Measurements from ENCODE around the gene KANK4.

KANK4 gene

GRCh38 chr1:62276791-62277190, 42.4 kb downstream of the KANK4 start:
- Histone ChIP-seq H4K20me1 (ENCODE audit: low read depth, low read length) (no peaks in the 10 kb centered on the region), H3K27me3 (ENCODE audit: low read length) (no peaks in the 10 kb centered on the region), H3F3A (ENCODE audit: insufficient read depth) (no peaks in the 10 kb centered on the region), H3K4me2 (ENCODE audit: low read depth, low read length, poor library complexity, severe bottlenecking) (no peak overlapping the region), H3K79me2 (ENCODE audit: insufficient read depth, low read length) (no peaks in the 10 kb centered on the region), H3K9me3 (ENCODE audit: insufficient read depth, low read length) (no peaks in the 10 kb centered on the region), H3K4me3 (ENCODE audit: insufficient read depth, low read length, poor library complexity, severe bottlenecking) (no peak overlapping the region), H3K9ac (ENCODE audit: low read length) (no peak overlapping the region), H3K27ac (ENCODE audit: low read depth, low read length) (no peak overlapping the region), H2AFZ (ENCODE audit: low read depth, low read length, severe bottlenecking) (no peak overlapping the region), H3K36me3 (ENCODE audit: low read length) (no peaks in the 10 kb centered on the region), H3K9me2 (replicated peaks; ENCODE audit: insufficient read depth, low read length) (no peaks in the 10 kb centered on the region)
- TF ChIP-seq EZH2phosphoT487 (conservative IDR thresholded peaks at IDR 0.05; ENCODE audit: low read length): no peak
- TF ChIP-seq, protein P1, sequence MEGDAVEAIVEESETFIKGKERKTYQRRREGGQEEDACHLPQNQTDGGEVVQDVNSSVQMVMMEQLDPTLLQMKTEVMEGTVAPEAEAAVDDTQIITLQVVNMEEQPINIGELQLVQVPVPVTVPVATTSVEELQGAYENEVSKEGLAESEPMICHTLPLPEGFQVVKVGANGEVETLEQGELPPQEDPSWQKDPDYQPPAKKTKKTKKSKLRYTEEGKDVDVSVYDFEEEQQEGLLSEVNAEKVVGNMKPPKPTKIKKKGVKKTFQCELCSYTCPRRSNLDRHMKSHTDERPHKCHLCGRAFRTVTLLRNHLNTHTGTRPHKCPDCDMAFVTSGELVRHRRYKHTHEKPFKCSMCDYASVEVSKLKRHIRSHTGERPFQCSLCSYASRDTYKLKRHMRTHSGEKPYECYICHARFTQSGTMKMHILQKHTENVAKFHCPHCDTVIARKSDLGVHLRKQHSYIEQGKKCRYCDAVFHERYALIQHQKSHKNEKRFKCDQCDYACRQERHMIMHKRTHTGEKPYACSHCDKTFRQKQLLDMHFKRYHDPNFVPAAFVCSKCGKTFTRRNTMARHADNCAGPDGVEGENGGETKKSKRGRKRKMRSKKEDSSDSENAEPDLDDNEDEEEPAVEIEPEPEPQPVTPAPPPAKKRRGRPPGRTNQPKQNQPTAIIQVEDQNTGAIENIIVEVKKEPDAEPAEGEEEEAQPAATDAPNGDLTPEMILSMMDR (IDR thresholded peaks at IDR 0.05; ENCODE audit: insufficient read depth, low read length, poor library complexity, severe bottlenecking): no peak

GRCh38 chr1:62274496-62275485, 44.4 kb downstream of the KANK4 start:
- Histone ChIP-seq H4K20me1 (ENCODE audit: low read depth, low read length) (no peaks in the 10 kb centered on the region), H3K27me3 (ENCODE audit: low read length) (no peaks in the 10 kb centered on the region), H3K9me3 (ENCODE audit: insufficient read depth, low read length) (no peaks in the 10 kb centered on the region)

DNA sequence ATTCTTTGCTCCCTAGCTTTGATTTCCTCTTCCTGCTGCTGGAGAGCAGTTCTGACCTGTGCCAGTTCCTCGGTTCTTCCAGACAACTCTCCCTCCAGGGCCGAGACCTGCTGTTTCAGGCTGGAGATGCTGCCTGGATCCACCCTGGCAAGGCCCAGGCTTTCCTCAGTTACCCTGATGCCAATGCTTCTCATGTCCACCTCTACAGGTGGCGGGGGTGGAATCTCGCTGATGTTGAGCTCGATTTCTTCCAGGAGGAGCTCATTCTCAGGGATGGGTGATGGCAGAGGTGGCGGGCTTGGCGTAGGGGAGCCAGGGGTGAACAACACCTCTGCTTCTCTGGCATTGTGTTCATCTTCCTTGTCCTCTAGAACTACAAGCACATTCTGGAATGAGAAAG, 45.3 kb downstream of the KANK4 start:
- no peaks in the 10 kb centered on the region for H3K9me2 ChIP-seq (replicated peaks; ENCODE audit: insufficient read depth, low read length)
- H4K20me1 ChIP-seq (ENCODE audit: low read depth, low read length): no peaks in the 10 kb centered on the region
- no peaks in the 10 kb centered on the region for H3K36me3 ChIP-seq (ENCODE audit: low read length)
- H3F3A ChIP-seq (ENCODE audit: insufficient read depth): no peaks in the 10 kb centered on the region
- H3K4me3 ChIP-seq (ENCODE audit: insufficient read depth, low read length, poor library complexity, severe bottlenecking): no peak overlapping the region
- H3K79me2 ChIP-seq (ENCODE audit: insufficient read depth, low read length): no peaks in the 10 kb centered on the region
- no peak for TF ChIP-seq EZH2phosphoT487 (conservative IDR thresholded peaks at IDR 0.05; ENCODE audit: low read length)
- TF ChIP-seq, protein P1 (IDR thresholded peaks at IDR 0.05; ENCODE audit: insufficient read depth, low read length, poor library complexity, severe bottlenecking): no peak
- H3K27ac ChIP-seq (ENCODE audit: low read depth, low read length): no peak overlapping the region
- no peak overlapping the region for H3K4me2 ChIP-seq (ENCODE audit: low read depth, low read length, poor library complexity, severe bottlenecking)
- H3K27me3 ChIP-seq (ENCODE audit: low read length): no peaks in the 10 kb centered on the region
- H3K9me3 ChIP-seq (ENCODE audit: insufficient read depth, low read length): no peaks in the 10 kb centered on the region
- no peak overlapping the region for H2AFZ ChIP-seq (ENCODE audit: low read depth, low read length, severe bottlenecking)
- no peak overlapping the region for H3K9ac ChIP-seq (ENCODE audit: low read length)

More at GRCh38 chr1:62274496-62275485, 44.4 kb downstream of the KANK4 start:
- TF ChIP-seq, protein P1 (IDR thresholded peaks at IDR 0.05; ENCODE audit: insufficient read depth, low read length, poor library complexity, severe bottlenecking): no peak
- TF ChIP-seq EZH2phosphoT487 (conservative IDR thresholded peaks at IDR 0.05; ENCODE audit: low read length): no peak
- no peaks in the 10 kb centered on the region for H3K9me2 ChIP-seq (replicated peaks; ENCODE audit: insufficient read depth, low read length)
- H3K9ac ChIP-seq (ENCODE audit: low read length): no peak overlapping the region
- H3K4me2 ChIP-seq (ENCODE audit: low read depth, low read length, poor library complexity, severe bottlenecking): no peak overlapping the region
- H3K36me3 ChIP-seq (ENCODE audit: low read length): no peaks in the 10 kb centered on the region
- no peak overlapping the region for H3K27ac ChIP-seq (ENCODE audit: low read depth, low read length)
- no peak overlapping the region for H2AFZ ChIP-seq (ENCODE audit: low read depth, low read length, severe bottlenecking)
- no peaks in the 10 kb centered on the region for H3F3A ChIP-seq (ENCODE audit: insufficient read depth)
- H3K79me2 ChIP-seq (ENCODE audit: insufficient read depth, low read length): no peaks in the 10 kb centered on the region
- no peak overlapping the region for H3K4me3 ChIP-seq (ENCODE audit: insufficient read depth, low read length, poor library complexity, severe bottlenecking)

All from SU-DHL-6 (cell line).